Measurements from ENCODE around the gene MXD4. TPM values are rescaled to one million over a fixed set of nuclear protein-coding genes. Genes with fewer than 3 reads are reported as not detected.
"Not testable (repeated sequence)": the region's sequence is repeated elsewhere in the genome, so short reads cannot be mapped to it uniquely, and the experiment has no call there.

MXD4 gene
- total RNA-seq, 1 experiment from 2014 or later = 53.2 TPM

- in situ Hi-C loops (cut with HindIII; ENCODE audit: low sequenced_read_pairs) = loop anchor here (10.0 kb wide), 3 partner anchors 60 to 210 kb away; no protein-coding TSS in a partner anchor
- no peak for DNase-seq (ENCODE audit: low spot score)
Observed at GRCh38 chr4:2245057-2245786, 16.7 kb downstream of the MXD4 start.

- in situ Hi-C loops (cut with HindIII; ENCODE audit: low sequenced_read_pairs) = loop anchor here (10.0 kb wide), 3 partner anchors 61 to 211 kb away; no protein-coding TSS in a partner anchor
- peak; percentile 65 for DNase-seq (ENCODE audit: low spot score)
Observed at GRCh38 chr4:2243681-2244380, 18.1 kb downstream of the MXD4 start.

- in situ Hi-C loops (cut with HindIII; ENCODE audit: low sequenced_read_pairs) = loop anchor here (10.0 kb wide), 3 partner anchors 63 to 213 kb away; no protein-coding TSS in a partner anchor
- DNase-seq (ENCODE audit: low spot score) = peak; percentile 96
Observed at GRCh38 chr4:2241410-2242353, 20.2 kb downstream of the MXD4 start, which contains the start of the genes HAUS3 and POLN. TSS of gene HAUS3 (minus strand) at chr4:2242121. CDS start at chr4:2240946, 1,175 bp downstream. TSS of gene POLN (minus strand) at chr4:2242121. CDS start at chr4:2229231, 12,890 bp downstream.

GRCh38 chr4:2241003-2241402 is 20.9 kb downstream of the MXD4 start:
- in situ Hi-C loops (cut with HindIII; ENCODE audit: low sequenced_read_pairs) = loop anchor here (10.0 kb wide), 3 partner anchors 64 to 214 kb away; no protein-coding TSS in a partner anchor
- no peak for DNase-seq (ENCODE audit: low spot score)

GRCh38 chr4:2236944-2237666 is 24.8 kb downstream of the MXD4 start:
- in situ Hi-C loops (cut with HindIII; ENCODE audit: low sequenced_read_pairs) = no loop called here
- DNase-seq (ENCODE audit: low spot score) = no peak

GRCh38 chr4:2231082-2231481 is 30.8 kb downstream of the MXD4 start:
- in situ Hi-C loops (cut with HindIII; ENCODE audit: low sequenced_read_pairs) = no loop called here
- DNase-seq (ENCODE audit: low spot score) = no peak

- in situ Hi-C loops (cut with HindIII; ENCODE audit: low sequenced_read_pairs) = no loop called here
- DNase-seq (ENCODE audit: low spot score) = no peak
Observed at GRCh38 chr4:2226261-2226660, 35.6 kb downstream of the MXD4 start.

GRCh38 chr4:2222838-2223237 is 39.1 kb downstream of the MXD4 start:
- in situ Hi-C loops (cut with HindIII; ENCODE audit: low sequenced_read_pairs) = no loop called here
- no peak for DNase-seq (ENCODE audit: low spot score)

- in situ Hi-C loops (cut with HindIII; ENCODE audit: low sequenced_read_pairs); DNase-seq (ENCODE audit: low spot score): not testable (repeated sequence)
Observed at GRCh38 chr4:2221378-2221777, 40.5 kb downstream of the MXD4 start.

GRCh38 chr4:2220016-2220630 is 41.8 kb downstream of the MXD4 start:
- in situ Hi-C loops (cut with HindIII; ENCODE audit: low sequenced_read_pairs) = no loop called here
- DNase-seq (ENCODE audit: low spot score) = peak; percentile 90

GRCh38 chr4:2219233-2219760 is 42.6 kb downstream of the MXD4 start:
- in situ Hi-C loops (cut with HindIII; ENCODE audit: low sequenced_read_pairs) = no loop called here

GRCh38 chr4:2218436-2218835 is 43.5 kb downstream of the MXD4 start:
- in situ Hi-C loops (cut with HindIII; ENCODE audit: low sequenced_read_pairs) = no loop called here
- no peak for DNase-seq (ENCODE audit: low spot score)

More at GRCh38 chr4:2219233-2219760, 42.6 kb downstream of the MXD4 start:
- DNase-seq (ENCODE audit: low spot score) = peak; percentile 73

- DNase-seq (ENCODE audit: low spot score) = no peak
- in situ Hi-C loops (cut with HindIII; ENCODE audit: low sequenced_read_pairs) = no loop called here
Observed at GRCh38 chr4:2217726-2218125, 44.2 kb downstream of the MXD4 start.

- in situ Hi-C loops (cut with HindIII; ENCODE audit: low sequenced_read_pairs) = no loop called here
- no peak for DNase-seq (ENCODE audit: low spot score)
Observed at GRCh38 chr4:2212831-2213230, 49.1 kb downstream of the MXD4 start.

- in situ Hi-C loops (cut with HindIII; ENCODE audit: low sequenced_read_pairs); DNase-seq (ENCODE audit: low spot score): not testable (repeated sequence)
Observed at GRCh38 chr4:2202789-2203188, 59.1 kb downstream of the MXD4 start.

Data from G401 (cell line).